A673 (cell line): ENCODE results near the gene NTNG1.

Experiments
- CTCF ChIP-seq: fragments of 300-800, 200-600 bp; sonication (generic); conservative IDR thresholded peaks from 2 replicates; pipeline ENCODE4 v1.5.1; 2017; ENCODE audit warnings: low read depth, mild to moderate bottlenecking, antibody characterized with exemption, low read length, moderate library complexity, mixed read lengths
- EZH2 ChIP-seq: fragments of 200-600 bp; sonication (generic); IDR thresholded peaks from 2 replicates; pipeline ENCODE4 v1.6.1; 2017; ENCODE audit warnings: borderline replicate concordance, low read depth, mild to moderate bottlenecking, mixed read lengths, antibody characterized with exemption, low read length; ENCODE audit not compliant: poor library complexity, severe bottlenecking

- TF ChIP-seq CTCF = no peak
- TF ChIP-seq EZH2 = no peak
Measured at GRCh38 chr1:107378866-107379265, 238.0 kb downstream of the NTNG1 start.
